ENCODE data around the gene TFCP2L1. TPM values are rescaled to one million over a fixed set of nuclear protein-coding genes. Genes with fewer than 3 reads are reported as not detected.

Gene TFCP2L1
- total RNA-seq, 1 experiment from 2014 or later: 4.3 TPM

GRCh38 chr2:121287146-121287798 is 2.3 kb upstream of the TFCP2L1 start:
- DNase-seq (ENCODE audit: low spot score): no peak
- POLR2A ChIA-PET: no interaction called here
- TF ChIP-seq TEAD1 (CRISPR knock-in tag; IDR thresholded peaks at IDR 0.05) (no peak), RORB (CRISPR knock-in tag; IDR thresholded peaks at IDR 0.05) (no peak), ELF4 (CRISPR knock-in tag; IDR thresholded peaks at IDR 0.05; ENCODE audit: low read depth) (no peak), SMAD4 (CRISPR knock-in tag; IDR thresholded peaks at IDR 0.05) (no peak), SOX15 (CRISPR knock-in tag; IDR thresholded peaks at IDR 0.05) (no peak)
- H3K27ac Mint-ChIP-seq: no peak overlapping the region
- peaks cover 20% of the 10 kb centered on the region for H3K4me1 Mint-ChIP-seq
- H3K9me3 Mint-ChIP-seq: no peaks in the 10 kb centered on the region
- no peak for ATAC-seq
- H3K36me3 Mint-ChIP-seq: no peaks in the 10 kb centered on the region
- H3K4me3 Mint-ChIP-seq: no peak overlapping the region
- peaks cover 42% of the 10 kb centered on the region for H3K27me3 Mint-ChIP-seq (ENCODE audit: low read depth)
- CTCF ChIA-PET: interaction anchor here (0.9 to 1.0 kb wide), 2 partner anchors 69 to 189 kb away, joined by 3 read pairs; no protein-coding TSS in a partner anchor

DNA sequence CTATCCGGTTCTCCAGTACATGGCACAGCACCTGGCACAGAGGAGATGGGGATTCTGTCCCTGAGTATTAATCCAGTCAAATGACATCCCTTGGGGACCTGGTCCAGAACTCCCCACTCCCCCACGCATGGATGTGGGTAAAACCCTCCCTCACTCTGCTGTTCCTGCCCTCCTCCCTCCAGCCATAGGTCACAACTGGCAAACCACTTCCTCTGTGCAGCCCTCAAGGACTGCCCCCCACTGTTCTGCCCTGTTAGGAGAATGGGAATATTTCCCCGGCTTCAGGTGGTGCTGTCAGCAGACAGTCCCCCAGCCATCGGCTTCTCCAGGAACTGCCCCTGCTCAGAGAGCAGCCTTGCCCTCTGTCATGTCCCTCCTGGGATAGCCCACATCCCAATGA is 1.5 kb upstream of the TFCP2L1 start:
- ATAC-seq (no peak), DNase-seq (ENCODE audit: low spot score) (no peak)
- ChIA-PET POLR2A (no interaction called here), CTCF (interaction anchor here (1.0 kb wide), 2 partner anchors 70 to 158 kb away, joined by 3 to 6 read pairs; no protein-coding TSS in a partner anchor)
- TF ChIP-seq ZNF416 (CRISPR knock-in tag; IDR thresholded peaks at IDR 0.05): no peak
- no peaks in the 10 kb centered on the region for H3K36me3 Mint-ChIP-seq
- H3K27ac Mint-ChIP-seq: no peak overlapping the region
- no peak overlapping the region for H3K4me3 Mint-ChIP-seq
- no peaks in the 10 kb centered on the region for H3K9me3 Mint-ChIP-seq
- peaks cover 20% of the 10 kb centered on the region for H3K4me1 Mint-ChIP-seq
- H3K27me3 Mint-ChIP-seq (ENCODE audit: low read depth): peaks cover 43% of the 10 kb centered on the region

- Mint-ChIP-seq H3K4me3 (peak overlapping the region; percentile 77), H3K27ac (no peak overlapping the region), H3K9me3 (no peaks in the 10 kb centered on the region), H3K27me3 (ENCODE audit: low read depth) (peaks cover 43% of the 10 kb centered on the region), H3K4me1 (peaks cover 20% of the 10 kb centered on the region), H3K36me3 (no peaks in the 10 kb centered on the region)
- no peak for TF ChIP-seq IRF2 (CRISPR knock-in tag; IDR thresholded peaks at IDR 0.05; ENCODE audit: borderline replicate concordance, low read depth)
- 0 out of 2 replicates have a peak, but pooled peaks have one; percentile 4 for TF ChIP-seq GTF2I (CRISPR knock-in tag; conservative IDR thresholded peaks at IDR 0.05)
- ChIA-PET POLR2A (interaction anchor here (0.7 kb wide), 1 partner anchor 11 kb away, joined by 4 read pairs; no protein-coding TSS in a partner anchor), CTCF (interaction anchor here (1.0 to 1.6 kb wide), 3 partner anchors 9 to 158 kb away, joined by 3 to 6 read pairs (median 5); no protein-coding TSS in a partner anchor)
- no peak for DNase-seq (ENCODE audit: low spot score)
- ATAC-seq: no peak
Observed at GRCh38 chr2:121285926-121286325, 924 bp upstream of the TFCP2L1 start.

DNA sequence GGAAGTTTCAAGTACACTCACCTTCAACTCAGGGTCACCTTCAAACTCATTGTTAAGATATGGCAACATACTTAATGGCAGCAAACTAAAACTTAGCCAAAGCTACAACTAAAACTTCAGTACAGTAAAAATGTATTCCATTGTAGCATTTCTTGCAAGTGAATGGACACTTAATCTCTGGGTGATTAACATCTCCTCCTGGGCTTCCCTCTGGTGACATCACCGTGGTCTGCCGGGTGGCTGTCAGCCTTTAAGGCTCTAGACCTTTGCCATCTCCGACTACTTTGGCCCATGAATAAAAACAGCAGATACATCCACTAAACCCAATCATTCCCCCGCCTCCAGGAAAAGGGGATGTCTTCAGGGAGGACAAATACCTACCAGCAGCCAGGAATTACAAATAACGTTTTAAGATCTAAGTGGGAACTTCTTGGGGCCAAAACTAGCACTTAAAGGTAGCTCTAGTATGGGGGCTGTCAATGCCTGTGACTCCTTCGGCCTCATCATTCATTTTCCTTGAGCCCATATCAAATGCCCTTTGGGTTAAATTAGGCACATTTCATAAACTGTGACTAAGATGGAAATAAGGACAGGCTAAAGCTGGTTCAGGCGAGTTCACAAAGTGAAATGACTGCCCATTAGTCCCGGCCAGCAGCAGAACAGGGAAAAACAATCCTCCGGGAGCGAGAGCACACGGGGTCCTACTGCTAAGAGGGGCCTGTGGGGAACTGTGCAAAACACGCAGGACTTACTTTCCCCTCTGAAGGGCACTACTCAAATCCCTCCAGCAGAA is 1.1 kb downstream of the TFCP2L1 start:
- ChIA-PET CTCF (interaction anchor here (1.6 kb wide), 1 partner anchor 155 kb away, joined by 6 read pairs; no protein-coding TSS in a partner anchor), POLR2A (interaction anchor here (1.0 kb wide), 1 partner anchor 341 kb away, joined by 9 read pairs; no protein-coding TSS in a partner anchor)
- peak overlapping the region; percentile 79 for H3K4me3 Mint-ChIP-seq
- ATAC-seq (no peak; the same call in 1 of the 2 replicates), DNase-seq (ENCODE audit: low spot score) (no peak)
- peaks cover 20% of the 10 kb centered on the region for H3K4me1 Mint-ChIP-seq
- no peak for TF ChIP-seq SOX15 (CRISPR knock-in tag; IDR thresholded peaks at IDR 0.05)
- no peak for TF ChIP-seq ZNF532 (CRISPR knock-in tag; IDR thresholded peaks at IDR 0.05; ENCODE audit: borderline replicate concordance)
- TF ChIP-seq FOXP1 (CRISPR knock-in tag; IDR thresholded peaks at IDR 0.05; ENCODE audit: borderline replicate concordance): no peak
- TF ChIP-seq TCF7 (CRISPR knock-in tag; IDR thresholded peaks at IDR 0.05; ENCODE audit: low read depth): no peak
- TF ChIP-seq, protein P1, sequence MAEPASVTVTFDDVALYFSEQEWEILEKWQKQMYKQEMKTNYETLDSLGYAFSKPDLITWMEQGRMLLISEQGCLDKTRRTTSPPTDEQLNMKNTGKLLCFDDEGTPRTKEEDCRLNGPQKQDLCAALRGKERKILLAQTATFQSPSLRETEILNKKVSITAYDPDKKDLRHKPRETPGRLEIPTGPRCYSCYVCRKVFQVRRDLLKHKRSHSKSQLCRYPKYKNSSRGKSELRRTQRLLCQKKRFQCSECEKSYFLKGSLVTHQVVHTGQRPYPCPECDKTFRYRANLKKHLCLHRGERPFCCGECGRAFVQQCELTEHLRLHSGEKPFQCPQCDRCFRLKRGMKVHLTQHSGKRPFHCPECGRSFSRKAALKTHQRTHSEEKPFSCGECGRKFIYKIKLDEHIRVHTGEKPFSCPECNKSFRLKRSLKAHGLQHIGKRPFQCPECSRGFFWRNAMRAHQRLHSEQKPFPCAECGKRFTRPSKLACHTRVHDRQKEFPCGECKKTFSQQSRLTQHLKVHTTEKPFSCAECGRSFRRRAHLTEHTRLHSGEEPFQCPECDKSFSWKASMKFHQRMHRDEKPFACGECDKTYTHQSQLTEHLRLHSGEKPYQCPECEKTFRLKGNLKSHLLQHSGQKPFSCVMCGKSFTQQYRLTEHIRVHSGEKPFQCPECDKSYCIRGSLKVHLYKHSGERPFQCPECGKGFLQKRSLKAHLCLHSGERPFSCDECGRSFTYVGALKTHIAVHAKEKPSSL (CRISPR knock-in tag; conservative IDR thresholded peaks at IDR 0.05): no peak
- no peak for TF ChIP-seq ZNF121 (CRISPR knock-in tag; IDR thresholded peaks at IDR 0.05)
- no peak for TF ChIP-seq NR3C1 (CRISPR knock-in tag; conservative IDR thresholded peaks at IDR 0.05; ENCODE audit: low read depth)
- TF ChIP-seq, protein P2, sequence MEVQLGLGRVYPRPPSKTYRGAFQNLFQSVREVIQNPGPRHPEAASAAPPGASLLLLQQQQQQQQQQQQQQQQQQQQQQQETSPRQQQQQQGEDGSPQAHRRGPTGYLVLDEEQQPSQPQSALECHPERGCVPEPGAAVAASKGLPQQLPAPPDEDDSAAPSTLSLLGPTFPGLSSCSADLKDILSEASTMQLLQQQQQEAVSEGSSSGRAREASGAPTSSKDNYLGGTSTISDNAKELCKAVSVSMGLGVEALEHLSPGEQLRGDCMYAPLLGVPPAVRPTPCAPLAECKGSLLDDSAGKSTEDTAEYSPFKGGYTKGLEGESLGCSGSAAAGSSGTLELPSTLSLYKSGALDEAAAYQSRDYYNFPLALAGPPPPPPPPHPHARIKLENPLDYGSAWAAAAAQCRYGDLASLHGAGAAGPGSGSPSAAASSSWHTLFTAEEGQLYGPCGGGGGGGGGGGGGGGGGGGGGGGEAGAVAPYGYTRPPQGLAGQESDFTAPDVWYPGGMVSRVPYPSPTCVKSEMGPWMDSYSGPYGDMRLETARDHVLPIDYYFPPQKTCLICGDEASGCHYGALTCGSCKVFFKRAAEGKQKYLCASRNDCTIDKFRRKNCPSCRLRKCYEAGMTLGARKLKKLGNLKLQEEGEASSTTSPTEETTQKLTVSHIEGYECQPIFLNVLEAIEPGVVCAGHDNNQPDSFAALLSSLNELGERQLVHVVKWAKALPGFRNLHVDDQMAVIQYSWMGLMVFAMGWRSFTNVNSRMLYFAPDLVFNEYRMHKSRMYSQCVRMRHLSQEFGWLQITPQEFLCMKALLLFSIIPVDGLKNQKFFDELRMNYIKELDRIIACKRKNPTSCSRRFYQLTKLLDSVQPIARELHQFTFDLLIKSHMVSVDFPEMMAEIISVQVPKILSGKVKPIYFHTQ (CRISPR knock-in tag; IDR thresholded peaks at IDR 0.05): no peak
- no peak for TF ChIP-seq ERG (CRISPR knock-in tag; IDR thresholded peaks at IDR 0.05)
- no peak overlapping the region for H3K27ac Mint-ChIP-seq
- H3K27me3 Mint-ChIP-seq (ENCODE audit: low read depth): peaks cover 43% of the 10 kb centered on the region
- no peaks in the 10 kb centered on the region for H3K36me3 Mint-ChIP-seq
- no peaks in the 10 kb centered on the region for H3K9me3 Mint-ChIP-seq
